Dedifferentiated amniotic fluid mesenchymal stem cell (primary cell): ENCODE data around the gene FPR1.
"Not testable (repeated sequence)": the region's sequence is repeated elsewhere in the genome, so short reads cannot be mapped to it uniquely, and the experiment has no call there.

Experiments used
- DNase-seq: peaks from one replicate; pipeline ENCODE4 v3.0.0-alpha.2; 2016; ENCODE audit errors: extremely low spot score

FPR1 gene

DNA sequence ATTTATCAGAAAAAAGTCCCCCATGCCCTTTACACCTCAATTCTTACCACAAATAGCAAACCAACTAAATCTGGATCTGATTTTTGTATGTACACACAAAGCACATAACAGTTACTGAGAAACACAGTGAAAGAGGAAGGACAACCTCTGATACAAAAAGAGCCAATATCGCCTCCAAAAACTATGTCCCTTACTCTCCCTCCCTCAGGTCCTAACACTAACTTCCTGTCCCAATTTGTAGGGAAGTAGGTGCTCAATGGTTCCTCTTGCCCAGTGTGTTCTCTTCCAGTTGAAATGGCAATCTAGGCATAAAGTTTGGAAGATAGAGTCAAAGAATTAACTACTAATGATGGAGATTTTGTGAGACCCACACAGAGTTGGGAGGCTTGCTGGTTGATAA, 27.5 kb upstream of the FPR1 start:
- DNase-seq: no peak

DNA sequence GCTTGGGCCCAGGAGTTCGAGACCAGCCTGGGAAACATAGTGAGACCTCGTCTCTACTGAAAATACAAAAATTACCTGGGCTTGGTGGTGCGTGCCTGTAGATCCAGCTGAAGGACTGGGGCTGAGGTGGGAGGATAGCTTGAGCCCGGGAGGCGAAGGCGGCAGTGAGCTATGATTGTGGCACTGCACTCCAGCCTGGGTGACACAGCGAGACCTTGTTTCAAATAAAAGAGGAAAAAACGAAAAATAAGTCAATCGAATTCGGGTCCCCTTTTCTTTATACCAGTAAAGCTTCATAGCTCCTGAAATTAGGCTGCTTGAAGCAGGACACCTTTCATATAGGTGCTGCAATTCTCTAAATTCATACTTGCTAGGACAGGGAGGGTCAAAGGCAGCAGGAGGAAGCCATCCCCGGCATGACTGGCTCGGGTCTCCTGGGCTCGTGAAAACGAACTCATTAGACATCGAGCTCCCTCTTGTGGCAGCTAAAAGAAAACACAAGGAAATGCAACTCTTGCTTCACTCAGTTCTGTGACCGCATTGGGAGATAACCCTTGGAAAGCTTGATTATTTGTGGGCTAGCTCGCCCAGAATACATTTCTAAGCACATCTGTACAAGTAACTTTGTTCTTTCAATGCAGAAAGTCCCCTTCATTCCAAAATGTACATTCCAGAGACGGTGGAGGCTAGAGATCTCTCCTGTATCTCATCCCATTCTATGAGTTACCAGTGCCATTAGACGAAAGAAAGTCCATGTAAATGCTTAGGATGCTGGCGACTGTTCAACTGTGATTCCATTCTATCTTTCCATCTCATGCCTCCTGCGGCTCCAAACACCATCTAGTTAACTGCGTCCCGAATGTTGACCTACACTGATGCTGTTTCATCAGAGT, 26.1 kb upstream of the FPR1 start:
- peak; percentile 81 for DNase-seq

DNA sequence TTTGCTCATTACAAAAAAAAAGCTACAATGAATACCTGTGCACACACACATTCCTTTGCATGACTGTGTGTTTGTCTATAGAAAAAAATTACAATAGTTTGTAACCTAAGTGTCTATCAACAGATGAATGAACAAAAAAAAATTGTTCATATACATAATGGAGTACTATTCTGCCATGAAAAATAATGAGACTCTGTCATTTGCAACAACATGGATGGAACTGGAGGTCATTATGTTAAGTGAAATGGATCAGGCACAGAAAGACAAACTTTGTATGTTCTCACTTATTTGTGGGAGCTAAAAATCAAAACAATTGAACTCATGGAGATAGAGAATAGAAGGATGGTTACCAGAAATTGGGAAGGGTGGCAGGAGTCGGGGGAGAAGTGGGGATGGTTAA, 24.9 kb upstream of the FPR1 start:
- DNase-seq: not testable (repeated sequence)

DNA sequence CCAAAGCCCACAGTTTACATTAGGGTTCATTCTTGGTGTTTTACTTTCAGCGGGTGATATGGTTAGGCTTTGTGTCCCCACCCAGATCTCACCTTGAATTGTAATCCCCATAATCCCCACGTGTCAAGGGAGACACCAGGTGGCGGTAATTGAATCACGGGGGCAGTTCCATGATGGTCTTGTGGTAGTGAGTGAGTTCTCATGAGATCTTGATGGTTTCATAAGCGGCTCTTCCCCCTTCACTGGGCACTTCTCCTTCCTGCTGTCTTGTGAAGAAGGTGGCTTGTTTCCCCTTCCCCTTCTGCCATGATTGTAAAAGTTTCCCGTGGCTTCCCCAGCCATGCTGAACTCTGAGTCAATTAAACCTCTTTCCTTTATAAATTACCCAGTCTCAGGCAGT, 21.3 kb upstream of the FPR1 start:
- DNase-seq: no peak

DNA sequence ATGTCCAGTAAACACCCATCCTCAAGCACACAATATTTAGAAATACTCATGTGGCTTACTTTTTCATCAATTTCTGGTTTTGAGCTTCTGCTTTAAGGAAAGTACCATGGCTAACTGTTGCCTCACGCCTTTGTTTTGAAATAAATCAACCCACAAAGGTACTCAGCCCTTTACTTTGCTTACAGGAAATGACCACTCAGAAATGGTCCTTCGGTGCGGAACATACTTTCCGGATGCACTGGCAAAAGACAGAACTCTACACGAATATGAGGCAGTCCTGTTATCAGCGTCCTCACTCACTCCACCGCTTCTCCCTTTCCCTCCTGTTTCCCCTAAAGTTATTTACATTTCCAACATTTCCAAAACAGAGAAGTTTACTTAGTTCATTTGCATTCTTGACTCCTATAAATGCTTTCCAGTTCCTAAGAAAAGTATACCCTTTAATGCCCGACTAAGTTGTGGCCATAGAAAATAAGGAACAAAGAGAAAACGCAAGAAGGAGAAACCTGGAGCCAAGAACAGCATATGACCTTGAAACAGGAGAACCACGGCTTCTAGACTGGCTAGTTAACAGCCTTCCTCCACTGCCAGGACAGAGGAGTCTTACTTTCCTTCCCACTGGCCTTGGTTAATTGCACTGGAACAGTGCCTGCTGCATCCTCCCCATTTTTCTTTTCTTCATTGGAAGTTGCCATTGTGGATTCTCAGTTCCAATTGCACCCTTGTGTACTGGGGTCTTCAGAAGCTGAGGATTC, 19.9 kb upstream of the FPR1 start:
- DNase-seq: no peak

DNA sequence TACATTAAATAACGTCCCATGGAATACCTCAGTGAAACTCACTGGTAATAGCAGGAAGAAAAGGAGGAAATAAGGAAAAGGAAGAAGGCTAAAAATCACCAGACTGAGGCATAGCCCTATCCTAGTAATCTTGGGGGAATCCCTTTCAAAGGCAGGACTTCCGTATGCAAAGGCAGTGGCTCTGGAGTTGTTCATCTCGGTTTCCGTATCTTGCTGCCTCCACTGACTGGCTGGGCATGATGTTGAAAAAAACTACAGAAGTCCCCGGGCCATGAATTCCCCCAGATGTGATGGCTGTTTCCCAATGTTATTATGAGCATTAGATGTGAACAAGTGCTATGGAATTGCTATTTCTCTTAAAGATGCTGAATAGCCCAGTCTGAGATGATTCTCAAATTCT, 14.8 kb upstream of the FPR1 start:
- DNase-seq: no peak

DNA sequence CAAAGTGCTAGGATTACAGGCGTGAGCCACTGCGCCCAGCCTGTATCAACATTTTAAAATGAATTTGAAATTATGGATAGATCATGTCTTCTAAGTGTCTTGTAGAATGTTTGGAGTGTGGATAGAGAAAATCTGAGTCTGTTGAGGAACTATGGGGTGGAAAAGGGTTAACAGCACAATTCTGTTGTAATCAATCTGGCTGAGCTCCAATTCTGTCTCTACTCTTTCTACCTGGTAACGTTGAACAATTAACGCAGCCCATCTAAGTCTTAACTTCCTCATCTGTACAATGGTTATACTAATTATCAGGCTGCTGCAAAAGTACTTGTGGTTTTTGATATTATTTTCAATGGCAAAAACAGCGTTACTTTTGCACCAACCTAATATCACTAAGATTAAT, 13.4 kb upstream of the FPR1 start:
- DNase-seq: no peak

DNA sequence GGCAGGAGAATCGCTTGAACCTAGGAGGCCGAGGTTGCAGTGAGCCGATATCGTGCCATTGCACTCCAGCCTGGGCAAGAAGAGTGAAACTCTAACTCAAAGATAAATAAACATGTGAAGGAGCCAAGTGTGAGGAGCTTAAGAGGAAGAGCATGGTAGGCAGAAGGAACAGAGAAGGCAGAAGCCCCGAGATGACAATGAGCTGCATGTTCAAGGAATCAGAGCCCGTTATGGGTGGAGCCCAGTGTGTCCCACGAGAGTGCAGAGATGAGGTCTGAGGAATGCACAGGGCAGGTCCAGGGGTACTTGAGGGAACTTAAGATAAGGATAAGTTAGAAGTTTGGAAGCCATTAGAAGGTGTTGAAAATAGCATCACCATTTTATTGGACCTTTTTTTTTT, 10.0 kb upstream of the FPR1 start:
- no peak for DNase-seq

DNA sequence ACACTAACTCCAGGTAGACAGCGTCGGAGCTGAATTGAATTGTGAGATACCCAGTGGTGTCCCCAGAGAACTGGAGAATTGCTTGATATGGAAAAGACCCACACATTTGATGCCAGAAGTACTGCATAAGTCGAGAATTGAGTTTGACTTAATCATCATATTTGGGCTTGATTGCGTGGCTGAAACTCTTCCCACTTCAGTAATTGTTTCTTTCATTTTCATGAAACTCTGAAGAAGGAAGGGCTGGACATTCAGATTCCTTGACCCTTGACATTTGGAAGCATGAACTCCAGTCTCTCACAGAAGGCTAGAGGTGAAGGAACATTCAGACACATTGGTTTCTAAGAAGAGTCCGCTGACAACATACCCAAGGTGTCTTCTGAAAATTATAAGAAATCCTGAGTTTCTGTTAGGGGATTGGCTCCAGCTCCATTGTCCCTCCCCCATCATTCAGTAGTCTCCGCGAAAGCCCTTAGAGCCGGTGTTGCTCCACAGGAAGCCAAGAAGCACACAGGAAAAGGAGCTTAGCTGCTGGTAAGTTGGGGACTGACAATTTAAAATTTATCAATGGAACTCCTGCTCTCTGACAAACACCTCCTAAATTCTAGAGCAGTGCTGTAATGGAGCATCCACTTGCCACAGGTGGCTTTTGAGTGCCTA, 9.1 kb upstream of the FPR1 start, which contains the start of gene FPR2:
Gene FPR2, plus strand, starts transcription at position 484 of the 660 bp plus-strand sequence. CDS start 7,479 bp downstream, outside the sequence.
- no peak for DNase-seq

DNA sequence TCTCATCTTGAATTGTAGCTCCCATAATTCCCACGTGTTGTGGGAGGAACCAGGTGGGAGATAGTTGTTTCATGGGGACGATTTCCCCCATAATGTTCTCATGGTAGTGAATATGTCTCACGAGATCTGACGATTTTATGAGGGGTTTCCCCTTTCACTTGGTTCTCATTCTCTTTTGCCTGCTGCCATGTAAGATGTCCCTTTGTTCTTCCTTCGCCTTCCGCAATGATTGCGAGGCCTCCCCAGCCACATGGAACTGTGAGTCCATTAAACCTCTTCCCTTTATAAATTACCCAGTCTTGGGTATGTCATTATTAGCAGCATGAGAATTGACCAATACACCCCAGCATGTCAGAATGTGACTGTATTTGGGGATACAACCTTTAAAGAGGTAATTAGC, 3.9 kb upstream of the FPR1 start:
- DNase-seq: no peak

DNA sequence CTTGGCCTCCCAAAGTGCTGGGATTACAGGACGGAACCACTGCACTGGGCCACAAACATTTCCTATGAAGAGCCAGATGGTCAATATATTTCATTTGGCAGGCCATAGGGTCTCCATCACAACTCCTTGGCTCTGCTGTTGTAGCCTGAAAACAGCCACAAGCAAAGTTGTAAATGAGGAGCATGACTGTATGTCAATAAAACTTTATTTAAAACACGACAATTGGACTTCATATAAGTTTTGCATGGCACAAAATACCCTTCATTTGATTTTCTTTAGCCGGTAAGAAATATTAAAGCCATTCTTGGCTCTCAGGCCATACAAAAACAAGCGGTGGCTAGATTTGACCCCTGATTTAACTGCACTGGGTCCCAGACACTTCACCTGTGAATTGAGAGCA, 3.1 kb upstream of the FPR1 start:
- no peak for DNase-seq

DNA sequence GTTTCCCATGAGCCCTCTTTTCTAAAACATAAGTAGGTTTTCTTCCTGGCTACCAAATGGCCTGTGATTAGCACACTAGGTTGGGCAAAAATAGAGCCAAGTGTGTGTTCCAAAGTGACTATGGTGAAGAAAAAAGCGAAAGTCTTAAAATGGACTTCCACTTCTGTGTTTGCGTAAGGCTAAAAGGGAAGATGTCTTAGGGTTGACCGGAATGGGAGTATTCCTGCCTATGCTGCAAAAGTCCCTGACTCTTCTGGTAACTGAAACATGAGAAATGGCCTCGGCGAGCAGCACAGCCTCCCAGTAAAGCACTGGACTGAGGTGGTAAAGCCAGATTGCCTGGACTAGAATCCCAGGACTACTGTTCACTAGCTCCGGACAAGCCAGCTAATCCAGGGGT, 2.4 kb upstream of the FPR1 start:
- no peak for DNase-seq

DNA sequence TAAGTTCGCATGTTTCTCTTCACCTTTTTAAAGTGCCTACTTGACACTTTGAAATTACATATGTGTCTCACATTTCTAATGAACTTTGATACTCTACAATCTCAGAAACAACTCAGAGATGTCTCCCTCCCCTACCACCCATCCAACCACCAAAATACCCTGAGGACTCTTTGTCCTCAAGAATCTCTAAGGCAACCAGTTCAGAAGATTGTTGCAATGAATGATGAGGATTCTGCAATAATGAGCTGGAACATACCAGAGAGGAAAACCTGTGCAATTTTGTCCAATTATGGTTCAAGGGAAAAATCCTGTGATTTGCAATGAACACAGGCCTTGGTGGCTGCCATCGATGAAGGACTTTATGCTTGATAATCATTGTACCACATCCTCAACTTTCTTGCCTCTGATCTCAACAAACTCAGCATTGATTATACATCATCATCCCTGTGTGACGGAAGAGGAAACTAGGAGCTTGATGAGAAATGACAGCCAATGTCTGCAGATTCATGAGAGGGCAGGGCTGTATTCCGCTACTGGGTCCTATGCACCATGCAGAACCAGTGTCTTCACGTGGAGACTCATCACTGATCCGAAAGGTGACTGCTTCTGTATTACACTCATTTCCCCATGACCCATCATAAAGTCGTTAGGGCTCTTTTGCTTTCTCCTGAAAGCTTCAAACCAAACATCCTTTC, 1.1 kb downstream of the FPR1 start:
- no peak for DNase-seq

DNA sequence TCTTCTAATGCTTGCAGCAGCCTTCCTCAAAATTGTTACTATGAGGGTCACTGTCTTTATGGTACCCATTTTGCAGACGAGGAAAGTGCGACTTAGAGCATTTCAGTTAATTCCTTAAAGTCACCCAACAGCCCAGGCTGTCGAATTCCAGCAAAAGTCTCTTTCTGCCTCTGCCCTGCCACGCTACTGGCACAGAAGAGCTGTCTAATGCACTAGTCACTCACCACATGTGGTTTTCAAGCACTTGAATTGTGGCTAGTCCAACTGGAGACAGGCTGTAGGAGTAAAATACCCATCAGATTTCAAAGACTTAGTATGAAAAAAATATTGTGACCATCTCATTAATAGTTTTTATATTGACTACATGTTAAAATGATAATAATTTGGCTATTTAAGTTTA, 1.7 kb downstream of the FPR1 start:
- DNase-seq: no peak

DNA sequence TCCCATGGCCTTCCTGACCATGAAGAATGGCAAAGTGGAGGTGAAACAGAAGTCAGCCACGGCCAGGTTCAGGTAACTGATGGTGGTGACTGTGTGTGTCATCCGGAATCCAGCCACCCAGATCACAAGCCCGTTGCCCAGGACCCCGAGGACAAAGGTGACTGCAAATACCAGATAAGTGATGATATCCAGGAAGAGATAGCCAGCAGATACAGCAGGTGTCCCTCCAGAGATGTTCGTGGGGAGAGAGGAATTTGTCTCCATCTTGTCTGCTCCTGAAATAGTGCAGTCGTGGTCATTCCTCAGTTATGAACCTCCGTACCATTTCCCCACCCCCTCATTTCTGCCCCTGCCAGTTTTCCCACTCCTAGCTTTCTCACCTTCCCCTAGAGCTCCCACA, 4.9 kb downstream of the FPR1 start:
- no peak for DNase-seq

DNA sequence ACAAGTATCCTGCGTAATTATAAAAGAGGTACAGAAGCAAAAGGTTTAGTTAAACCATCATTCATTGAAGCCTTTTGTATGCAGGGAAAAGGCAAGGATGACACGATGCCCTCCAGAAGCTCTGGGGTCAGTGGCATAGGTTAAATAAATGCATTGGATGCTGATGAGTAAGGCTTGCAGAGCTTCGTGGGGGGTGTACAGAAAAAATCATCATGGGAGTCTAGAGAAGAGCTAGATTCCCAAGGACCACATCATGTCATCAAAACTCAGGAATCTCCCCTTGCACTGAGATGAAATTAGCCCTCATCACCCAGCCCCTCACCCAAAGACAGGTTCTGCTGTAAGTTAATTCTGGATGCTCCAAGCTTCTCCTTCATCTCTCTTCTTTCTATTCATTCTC, 8.3 kb downstream of the FPR1 start:
- DNase-seq: no peak

DNA sequence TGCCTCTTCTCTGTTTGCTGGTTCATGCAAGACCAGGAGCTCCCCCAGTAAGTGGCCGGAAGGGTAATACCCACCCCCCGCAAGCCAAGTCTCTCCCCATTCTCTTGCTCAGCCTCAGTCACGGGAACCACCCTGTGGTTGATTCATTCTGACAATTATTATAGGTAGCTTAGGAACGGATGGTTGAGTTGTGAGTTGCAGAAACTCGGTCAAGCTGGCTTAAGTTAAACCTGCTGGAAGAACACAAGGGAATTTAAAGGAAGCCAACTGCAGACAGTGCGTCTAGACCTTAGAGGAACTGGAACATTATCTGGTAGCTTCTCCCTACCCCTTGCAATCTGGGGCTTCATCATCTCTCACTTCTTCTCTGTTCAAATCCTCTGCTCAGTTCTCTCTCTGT, 8.9 kb downstream of the FPR1 start:
- DNase-seq: no peak

DNA sequence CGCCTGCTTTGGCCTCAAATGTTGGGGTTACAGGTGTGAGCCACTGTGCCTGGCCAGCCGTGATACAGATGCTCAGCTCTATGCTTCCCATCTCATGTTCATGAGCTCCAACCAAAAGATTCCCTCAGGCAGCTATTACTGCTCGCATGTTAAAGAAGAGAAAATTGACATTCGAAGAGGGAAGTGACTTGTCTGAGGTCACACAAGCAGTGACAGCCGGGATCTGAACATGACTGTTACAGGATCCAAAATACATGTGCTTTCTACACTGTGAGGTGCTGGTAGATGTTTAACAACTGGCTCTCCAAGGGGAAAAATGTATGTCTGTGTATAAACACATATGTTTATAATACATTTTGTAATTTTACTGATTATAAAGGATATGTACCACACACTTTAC, 11.3 kb downstream of the FPR1 start:
- DNase-seq: no peak

DNA sequence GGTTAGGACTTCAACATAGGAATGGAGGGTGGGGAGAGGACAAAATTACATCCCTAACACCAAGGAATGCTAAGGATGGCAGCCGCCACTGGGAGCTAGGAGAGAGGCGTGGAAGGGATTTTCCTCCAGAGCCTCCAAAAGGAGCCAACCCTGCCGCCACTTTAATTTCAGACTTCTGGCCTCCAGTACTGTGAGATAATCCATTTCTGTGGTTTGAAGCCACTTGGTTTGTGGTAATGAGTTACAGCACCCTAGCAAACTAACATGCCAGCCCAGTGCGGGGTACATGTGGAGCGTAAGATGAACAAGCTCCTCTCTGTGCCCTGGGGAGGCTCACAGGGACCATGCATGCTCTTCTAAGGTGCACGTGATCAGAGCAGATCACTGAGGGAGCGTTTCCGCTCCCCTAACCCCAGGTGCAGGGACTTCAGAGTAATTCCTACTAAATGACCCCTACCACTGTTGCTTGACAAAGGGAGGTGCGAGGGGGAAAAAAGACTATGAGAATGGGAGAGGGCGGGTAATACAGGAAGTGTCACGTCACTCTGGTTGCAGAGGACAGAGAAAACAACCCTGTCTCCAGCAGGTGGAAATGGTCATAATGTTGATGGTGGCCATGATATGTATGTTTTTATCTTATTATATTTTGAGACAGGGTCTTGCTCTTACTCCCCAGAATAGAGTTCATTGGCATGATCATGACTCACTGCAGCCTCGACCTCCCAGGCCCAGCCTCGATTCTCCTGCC, 12.0 kb downstream of the FPR1 start:
- no peak for DNase-seq

DNA sequence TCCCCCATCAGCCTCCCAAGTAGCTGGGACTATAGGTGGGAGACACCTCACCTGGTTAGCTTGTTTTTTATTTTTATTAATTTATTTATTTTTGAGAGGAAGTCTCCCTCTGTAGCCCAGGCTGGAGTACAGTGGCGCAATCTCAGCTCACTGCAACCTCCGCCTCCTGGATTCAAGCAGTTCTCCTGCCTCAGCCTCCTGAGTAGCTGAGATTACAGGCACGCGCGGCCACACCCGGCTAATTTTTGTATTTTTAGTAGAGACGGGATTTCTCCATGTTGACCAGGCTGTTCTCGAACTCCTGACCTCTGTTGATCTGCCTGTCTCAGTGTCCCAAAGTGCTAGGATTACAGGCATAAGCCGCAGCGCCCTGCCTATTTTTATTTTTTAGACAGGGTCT, 13.2 kb downstream of the FPR1 start:
- not testable (repeated sequence) for DNase-seq

DNA sequence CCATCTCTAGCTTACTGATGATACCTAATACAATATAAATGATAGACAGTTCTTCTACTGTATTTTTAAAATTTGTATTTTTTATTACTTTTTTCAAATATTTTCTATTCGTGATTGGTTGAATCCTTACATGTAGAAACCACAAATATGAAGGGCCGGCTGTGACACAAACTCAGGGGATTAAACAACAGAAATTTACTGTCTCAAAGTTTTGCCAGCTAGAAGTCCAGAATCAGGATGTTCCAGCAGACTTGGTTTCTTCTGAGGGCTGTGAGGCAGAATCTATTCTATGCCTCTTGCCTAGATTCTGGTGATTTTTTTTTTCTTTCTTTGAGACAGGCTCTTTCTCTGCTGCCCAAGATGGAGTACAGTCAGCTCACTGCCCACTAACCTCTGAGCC, 13.8 kb downstream of the FPR1 start:
- no peak for DNase-seq
